Aorta (tissue), 5 donors: Measurements from ENCODE around the gene AUNIP. TPM values are rescaled to one million over a fixed set of nuclear protein-coding genes. Genes with fewer than 3 reads are reported as not detected.
A peak's percentile ranks its signal among the peaks of the same experiment; 100 is the strongest.

Source experiments
- ATAC-seq: fragments of 200-7000 bp; cut with Tn5 transposase; one replicate; pipeline ENCODE4 v1.9.1; 2022; ENCODE audit warnings: moderate library complexity; ENCODE audit not compliant: low FRiP score
- DNase-seq, 2 donors: peaks; one replicate each; pipeline ENCODE4 v3.0.0-alpha.2; 2020
- H3K27ac ChIP-seq, 2 donors: one replicate each; pipeline ENCODE4 v1.5.1; 2013; ENCODE audit warnings: low read length in 2 of 2, mild to moderate bottlenecking in 2 of 2, moderate library complexity in 2 of 2, control low read depth in 1 of 2, inconsistent platforms in 1 of 2, low read depth in 1 of 2
- H3K27me3 ChIP-seq, 2 donors: one replicate each; pipeline ENCODE4 v1.6.1; 2013; ENCODE audit warnings: control low read depth in 1 of 2, low read length in 1 of 2, mild to moderate bottlenecking in 1 of 2, moderate library complexity in 1 of 2; ENCODE audit not compliant: insufficient read depth in 2 of 2, control insufficient read depth in 1 of 2
- H3K36me3 ChIP-seq, 2 donors: one replicate each; pipeline ENCODE4 v1.6.1; 2013; ENCODE audit warnings: control low read depth in 1 of 2, low read length in 1 of 2, mild to moderate bottlenecking in 1 of 2; ENCODE audit not compliant: insufficient read depth in 2 of 2, control insufficient read depth in 1 of 2
- H3K4me1 ChIP-seq, 2 donors: one replicate each; pipeline ENCODE4 v1.6.1; 2013; ENCODE audit warnings: low read length in 2 of 2, control low read depth in 1 of 2, mild to moderate bottlenecking in 1 of 2, moderate library complexity in 1 of 2; ENCODE audit not compliant: insufficient read depth in 2 of 2, control insufficient read depth in 1 of 2
- H3K4me3 ChIP-seq, 2 donors: one replicate each; pipeline ENCODE4 v1.5.1; 2013; ENCODE audit warnings: low read length in 2 of 2, control low read depth in 1 of 2, mild to moderate bottlenecking in 1 of 2
- H3K9me3 ChIP-seq: one replicate; pipeline ENCODE4 v1.6.1; 2013; ENCODE audit warnings: mild to moderate bottlenecking, low read length; ENCODE audit not compliant: control insufficient read depth
- WGBS, 2 donors: extraction: QIAGEN DNeasy Blood & Tissue Kit; methylation state at CpG; one replicate each; pipeline ENCODE4 v1.1.7; 2013; 5-methylcytosine and 5-hydroxymethylcytosine counted together
- intact Hi-C, 2 donors: fragments of 100-400 bp; cut with DNase I; formaldehyde crosslinking; loops; one replicate each; pipeline versions ENCODE4 v1.14.2 to v1.15.0; 2022
- long read RNA-seq, 2 donors: library from polyadenylated mRNA; unstranded; transcript quantifications; one replicate each; pipeline ENCODE4 v2.0.0, GENCODE V29; 2020 to 2021
- polyA plus RNA-seq, 2 donors: library from polyadenylated mRNA; stranded (reverse); fragments of 200-250 nt; gene quantifications; one replicate each; pipeline ENCODE4 v1.2.3, GENCODE V29; 2013
- total RNA-seq, 2 donors: library from RNA; stranded (reverse); fragmentation: NEBNext Ultra II Directional; extraction: Animal tissue kit (Norgen Biotek cat#: 25700); gene quantifications; one replicate each; pipeline ENCODE4 v1.2.1, GENCODE V29; 2021
- donor health status: healthy with polysubstance abuse.
- donor health status: Bipolar disorder and iron deficiency.
- donor health status: DM: no; HTN: no; CAD: no.
- donor health status: DM: no; HTN: no; CAD: no.
- donor health status: DM: yes; HTN: yes; CAD: no.

AUNIP gene
- not detected for total RNA-seq
- polyA plus RNA-seq: not detected
- long read RNA-seq, donor 1, partial matches to known transcripts: 0 of 1 reads
- long read RNA-seq, donor 1, other reads (novel, unspliced or antisense): 0 of 1 reads
- long read RNA-seq, donor 2, partial matches to known transcripts: 0 of 1 reads
- long read RNA-seq, donor 2, other reads (novel, unspliced or antisense): 1 of 1 reads

DNA sequence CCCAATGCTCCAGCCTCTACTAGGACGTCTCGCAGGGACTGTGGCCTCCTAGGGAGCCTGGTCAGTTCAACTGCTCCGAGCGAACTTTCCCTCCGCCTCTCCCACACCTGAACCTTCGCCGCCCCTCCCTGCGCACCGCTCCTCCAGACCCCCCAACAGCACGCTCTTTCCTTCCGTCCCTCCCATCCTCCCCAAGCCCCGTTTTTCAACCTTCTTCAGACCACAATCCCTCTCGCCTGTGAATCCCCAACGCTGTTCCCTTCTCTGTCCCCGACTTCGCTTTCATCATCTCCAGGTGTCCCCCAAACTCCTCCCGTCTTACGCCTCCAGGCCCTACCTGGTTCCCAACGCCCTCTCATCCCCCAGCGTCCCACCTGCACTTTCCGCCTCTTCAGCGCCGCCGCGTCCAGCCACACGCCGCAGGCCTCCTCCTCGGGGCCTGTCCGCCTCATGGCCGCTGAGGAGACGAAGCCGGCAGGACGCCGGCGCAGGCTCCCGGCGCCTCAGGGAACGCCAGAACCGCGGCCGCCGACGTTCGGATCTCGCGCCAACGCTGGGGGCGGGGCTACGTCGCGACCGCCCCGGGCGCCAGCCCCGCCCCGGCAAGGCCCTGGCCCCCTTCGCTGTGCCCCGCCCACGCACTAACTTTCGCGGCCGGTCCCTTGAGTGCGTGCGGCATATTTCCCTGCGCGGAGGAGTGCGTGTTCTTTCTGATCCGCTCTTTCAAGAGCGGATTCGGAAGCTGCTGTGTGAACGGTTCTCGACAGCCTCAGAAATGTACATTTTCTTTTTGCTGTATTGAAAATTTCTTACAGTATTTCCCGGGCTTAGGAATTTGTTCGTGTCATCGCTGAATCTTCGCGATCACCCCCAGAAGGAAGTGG, at the start of gene AUNIP:
Gene AUNIP (minus strand): TSS at position 552 of the 884 bp plus-strand sequence. CDS start 100 bp downstream, at position 452.
- Histone ChIP-seq H3K4me3 (peak within 1 kb of the TSS; percentile 27 to 28), H3K4me1 (no peaks in the 10 kb centered on the region), H3K9me3 (no peaks in the 10 kb centered on the region), H3K27me3 (no peaks in the 10 kb centered on the region), H3K27ac (no peak within 1 kb of the TSS), H3K36me3 (no peaks in the 10 kb centered on the region)
- intact Hi-C loops: no loop called here
- ATAC-seq (peak; percentile 95), DNase-seq (peak; percentile 93 to 96)
- WGBS, 2 donors: 1% methylated on average over 76 to 77 of the region's 77 CpGs

DNA sequence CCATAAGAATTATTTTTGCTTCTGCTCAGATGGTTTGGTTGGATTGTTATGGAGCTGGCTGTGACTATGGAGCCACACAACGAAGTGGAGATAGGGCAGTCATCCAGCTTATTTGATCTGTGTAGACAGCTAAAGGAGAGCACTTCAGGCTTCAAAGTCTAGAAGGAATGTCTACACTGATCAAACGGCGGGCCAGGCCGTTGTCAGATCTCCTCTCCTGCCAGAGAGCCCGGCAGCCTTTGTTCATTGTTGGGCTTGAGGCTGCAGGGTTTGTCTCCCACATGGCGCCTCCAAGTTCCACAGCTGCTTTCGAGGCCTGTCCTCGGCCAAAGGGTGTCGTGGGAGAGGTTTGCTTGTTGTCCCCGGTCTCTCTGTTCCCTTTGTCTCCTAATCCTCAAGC, 49.8 kb upstream of the AUNIP start:
- no peak overlapping the region for H3K27ac ChIP-seq
- intact Hi-C loops: no loop called here
- DNase-seq: no peak

DNA sequence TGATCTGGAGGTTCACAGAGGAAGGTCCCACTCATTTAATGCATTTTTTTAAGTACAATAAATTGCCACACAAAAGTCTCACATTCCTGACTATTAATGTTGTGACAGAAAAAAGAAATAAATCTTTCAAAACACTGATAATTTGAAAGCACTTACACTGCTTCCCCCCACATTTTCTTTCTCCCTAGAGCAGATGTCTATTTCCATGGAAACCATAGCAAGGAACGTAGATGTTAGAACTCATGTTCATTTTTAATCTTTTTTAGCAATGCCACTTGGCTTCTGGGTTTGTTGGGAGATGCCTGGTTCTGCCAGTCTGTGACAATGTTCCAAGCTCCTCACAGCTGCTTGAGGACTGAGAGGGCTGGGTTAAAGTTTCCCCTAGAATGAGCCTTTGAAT, 48.9 kb upstream of the AUNIP start:
- H3K4me1 ChIP-seq: no peaks in the 10 kb centered on the region
- no peaks in the 10 kb centered on the region for H3K9me3 ChIP-seq
- WGBS, 2 donors: 60 to 65% methylated on average over 1 of the region's 1 CpG
- H3K27me3 ChIP-seq: no peaks in the 10 kb centered on the region
- ATAC-seq (no peak), DNase-seq (no peak)
- intact Hi-C loops: no loop called here
- no peak overlapping the region for H3K4me3 ChIP-seq
- no peak overlapping the region for H3K27ac ChIP-seq
- no peaks in the 10 kb centered on the region for H3K36me3 ChIP-seq

More for the DNA sequence above, 49.8 kb upstream of the AUNIP start:
- no peaks in the 10 kb centered on the region for H3K36me3 ChIP-seq
- H3K4me1 ChIP-seq: no peaks in the 10 kb centered on the region
- H3K9me3 ChIP-seq: no peaks in the 10 kb centered on the region
- H3K27me3 ChIP-seq: no peaks in the 10 kb centered on the region
- WGBS, 2 donors: 53 to 64% methylated on average over 10 of the region's 10 CpGs
- no peak for ATAC-seq
- no peak overlapping the region for H3K4me3 ChIP-seq

- 80 to 82% methylated on average over 6 of the region's 6 CpGs for WGBS, 2 donors
- no peak overlapping the region for H3K27ac ChIP-seq
Observed at GRCh38 chr1:25907601-25908000, 48.3 kb upstream of the AUNIP start.

GRCh38 chr1:25906644-25907300, 47.5 kb upstream of the AUNIP start:
- intact Hi-C loops: loop anchor here in 1 of 2 donors (2.0 kb wide), 1 partner anchor 16 kb away; no protein-coding TSS in a partner anchor
- no peaks in the 10 kb centered on the region for H3K4me1 ChIP-seq
- 5 to 6% methylated on average over 32 to 34 of the region's 34 CpGs for WGBS, 2 donors
- peak overlapping the region; percentile 18 to 35 for H3K4me3 ChIP-seq
- peak overlapping the region in 1 of 2 donors; percentile 25 for H3K27ac ChIP-seq
- no peaks in the 10 kb centered on the region for H3K36me3 ChIP-seq
- ATAC-seq (peak; percentile 13), DNase-seq (peak in 1 of 2 donors; percentile 79)
- no peaks in the 10 kb centered on the region for H3K9me3 ChIP-seq
- H3K27me3 ChIP-seq: no peaks in the 10 kb centered on the region

More at GRCh38 chr1:25907601-25908000, 48.3 kb upstream of the AUNIP start:
- H3K36me3 ChIP-seq: no peaks in the 10 kb centered on the region
- no peaks in the 10 kb centered on the region for H3K9me3 ChIP-seq
- intact Hi-C loops: loop anchor here in 1 of 2 donors (2.0 kb wide), 1 partner anchor 15 kb away; no protein-coding TSS in a partner anchor
- H3K4me1 ChIP-seq: no peaks in the 10 kb centered on the region
- H3K27me3 ChIP-seq: no peaks in the 10 kb centered on the region
- ATAC-seq (no peak), DNase-seq (no peak)
- H3K4me3 ChIP-seq: no peak overlapping the region

- H3K4me1 ChIP-seq: no peaks in the 10 kb centered on the region
- peak within 1 kb of the TSS in 1 of 2 donors; percentile 25 for H3K27ac ChIP-seq
- H3K27me3 ChIP-seq: no peaks in the 10 kb centered on the region
- 1% methylated on average over 92 to 102 of the region's 102 CpGs for WGBS, 2 donors
- peak within 1 kb of the TSS; percentile 82 to 86 for H3K4me3 ChIP-seq
- H3K9me3 ChIP-seq: no peaks in the 10 kb centered on the region
- intact Hi-C loops: loop anchor here in 1 of 2 donors (2.0 kb wide), 2 partner anchors 17 to 93 kb away; partner anchors contain the start of gene PAFAH2
- no peaks in the 10 kb centered on the region for H3K36me3 ChIP-seq
- peak; percentile 94 for ATAC-seq
- peak; percentile 93 to 96 for DNase-seq
Observed at GRCh38 chr1:25905680-25906643, 46.7 kb upstream of the AUNIP start, which contains the start of gene STMN1. Gene STMN1, minus strand, starts transcription at chr1:25906419. Its CDS starts 1,743 bp downstream, at chr1:25904676.

GRCh38 chr1:25904943-25905679, 45.9 kb upstream of the AUNIP start:
- H3K27me3 ChIP-seq: no peaks in the 10 kb centered on the region
- peak overlapping the region in 1 of 2 donors; percentile 37 for H3K27ac ChIP-seq
- peak; percentile 97 to 99 for DNase-seq
- peak; percentile 97 for ATAC-seq
- WGBS, 2 donors: 1% methylated on average over 30 to 34 of the region's 34 CpGs
- peak overlapping the region; percentile 82 to 86 for H3K4me3 ChIP-seq
- H3K9me3 ChIP-seq: no peaks in the 10 kb centered on the region
- intact Hi-C loops: loop anchor here in 1 of 2 donors (2.0 kb wide), 1 partner anchor 94 kb away; the partner anchor contains the start of gene PAFAH2
- peaks cover 0 to 3% of the 10 kb centered on the region in 2 donors for H3K36me3 ChIP-seq
- no peaks in the 10 kb centered on the region for H3K4me1 ChIP-seq
